Testis (tissue), 2 donors: ENCODE measurements around the gene UCK1.

Experiments
- CTCF ChIP-seq, 3 experiments: fragments of 450-650 bp in 2 of 3; fragments of 200-600 bp in 1 of 3; sonication (generic) in 1 of 3; IDR thresholded peaks; one replicate each; pipeline ENCODE4 v1.5.1; 2016 to 2019; ENCODE audit warnings: antibody characterized with exemption in 3 of 3, mild to moderate bottlenecking in 2 of 3, moderate library complexity in 1 of 3
- POLR2A ChIP-seq: fragments of 450-650 bp; IDR thresholded peaks from one replicate; pipeline ENCODE4 v1.6.1; 2017; ENCODE audit warnings: antibody characterized with exemption, mild to moderate bottlenecking, moderate library complexity

- TF ChIP-seq CTCF (IDR thresholded peaks at IDR 0.05) = no peak
- no peak for TF ChIP-seq POLR2A
These were observed 21.0 kb upstream of the UCK1 start for GRCh38 chr9:131552030-131552429.
